Astrocyte of the spinal cord (primary cell): ENCODE data around the gene TTYH3.

Source experiments
- DNase-seq: peaks from one replicate; pipeline ENCODE4 v3.0.0; 2011; ENCODE audit warnings: low read depth, low spot score
- H3K4me3 ChIP-seq: 2 replicates; pipeline ENCODE4 v1.5.1; 2011; ENCODE audit warnings: low read depth, mild to moderate bottlenecking, low read length, moderate library complexity
- in situ Hi-C: cut with HindIII; loops from 2 replicates; pipeline ENCODE4 v1.10.0; 2017; ENCODE audit warnings: low sequenced_read_pairs
- TF ChIP-seq, protein P1 (sequence below): IDR thresholded peaks from 2 replicates; pipeline ENCODE4 v1.5.1; 2012; ENCODE audit warnings: low read depth, mild to moderate bottlenecking, low read length, inconsistent platforms

The TTYH3 gene

DNA sequence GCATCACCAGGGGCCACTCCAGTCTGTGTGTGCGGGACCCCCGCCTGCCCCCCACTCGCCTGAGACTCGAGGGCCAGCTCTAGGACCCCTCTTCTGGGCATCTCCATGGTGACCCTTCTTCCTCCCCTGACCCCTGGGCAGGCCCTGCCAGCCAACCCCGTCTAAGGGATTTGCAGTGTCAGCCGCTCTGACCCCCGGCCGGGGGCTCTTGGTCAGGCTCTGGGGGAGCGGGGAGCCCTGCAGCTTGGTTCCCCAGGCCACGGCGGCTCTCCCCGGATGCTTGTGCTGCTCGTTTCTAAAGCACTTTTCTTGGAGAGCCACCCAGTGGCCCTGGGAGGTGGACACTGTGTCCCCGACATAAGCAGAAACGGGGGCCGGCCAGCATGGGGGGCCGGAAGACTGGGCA is 5.3 kb downstream of the TTYH3 start:
- in situ Hi-C loops, result no loop called here
- no peak for DNase-seq
- TF ChIP-seq, protein P1, sequence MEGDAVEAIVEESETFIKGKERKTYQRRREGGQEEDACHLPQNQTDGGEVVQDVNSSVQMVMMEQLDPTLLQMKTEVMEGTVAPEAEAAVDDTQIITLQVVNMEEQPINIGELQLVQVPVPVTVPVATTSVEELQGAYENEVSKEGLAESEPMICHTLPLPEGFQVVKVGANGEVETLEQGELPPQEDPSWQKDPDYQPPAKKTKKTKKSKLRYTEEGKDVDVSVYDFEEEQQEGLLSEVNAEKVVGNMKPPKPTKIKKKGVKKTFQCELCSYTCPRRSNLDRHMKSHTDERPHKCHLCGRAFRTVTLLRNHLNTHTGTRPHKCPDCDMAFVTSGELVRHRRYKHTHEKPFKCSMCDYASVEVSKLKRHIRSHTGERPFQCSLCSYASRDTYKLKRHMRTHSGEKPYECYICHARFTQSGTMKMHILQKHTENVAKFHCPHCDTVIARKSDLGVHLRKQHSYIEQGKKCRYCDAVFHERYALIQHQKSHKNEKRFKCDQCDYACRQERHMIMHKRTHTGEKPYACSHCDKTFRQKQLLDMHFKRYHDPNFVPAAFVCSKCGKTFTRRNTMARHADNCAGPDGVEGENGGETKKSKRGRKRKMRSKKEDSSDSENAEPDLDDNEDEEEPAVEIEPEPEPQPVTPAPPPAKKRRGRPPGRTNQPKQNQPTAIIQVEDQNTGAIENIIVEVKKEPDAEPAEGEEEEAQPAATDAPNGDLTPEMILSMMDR, result no peak
- no peak overlapping the region for H3K4me3 ChIP-seq

DNA sequence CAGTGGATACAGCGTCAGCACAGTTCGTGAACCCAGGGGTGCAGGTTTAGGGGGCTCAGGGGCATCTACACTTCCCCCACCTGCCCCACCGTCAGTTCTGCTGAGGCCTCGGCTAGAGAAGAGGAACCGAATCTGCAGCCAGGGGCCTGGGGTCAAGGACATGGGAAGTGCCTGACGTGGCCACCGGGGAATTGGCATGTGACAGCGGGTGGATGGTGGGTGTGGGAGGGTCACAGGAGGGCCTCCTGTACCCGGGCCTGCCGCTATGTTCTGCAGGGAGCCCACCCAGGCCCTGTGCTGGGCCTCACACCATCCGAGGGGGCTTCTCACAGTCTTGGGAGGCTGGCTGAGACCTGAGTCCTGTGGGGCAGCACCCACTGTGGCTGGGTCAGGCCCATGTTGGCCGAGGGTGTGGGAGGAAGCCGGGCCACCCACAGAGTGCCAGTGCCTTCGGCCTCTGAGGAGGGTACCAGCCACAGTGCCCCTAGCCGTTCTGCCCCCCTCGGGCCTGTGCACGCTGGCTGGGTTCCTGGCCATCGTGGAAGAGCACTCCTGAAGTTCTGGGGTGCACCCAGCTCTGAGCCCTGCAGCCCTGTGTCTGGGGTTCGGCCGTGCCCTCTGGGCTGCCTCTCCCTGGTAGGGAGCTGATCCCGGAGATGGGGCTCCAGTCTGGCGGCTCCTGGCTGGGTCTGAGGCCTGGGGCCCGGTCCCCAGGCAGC is 5.9 kb downstream of the TTYH3 start:
- DNase-seq, result no peak

DNA sequence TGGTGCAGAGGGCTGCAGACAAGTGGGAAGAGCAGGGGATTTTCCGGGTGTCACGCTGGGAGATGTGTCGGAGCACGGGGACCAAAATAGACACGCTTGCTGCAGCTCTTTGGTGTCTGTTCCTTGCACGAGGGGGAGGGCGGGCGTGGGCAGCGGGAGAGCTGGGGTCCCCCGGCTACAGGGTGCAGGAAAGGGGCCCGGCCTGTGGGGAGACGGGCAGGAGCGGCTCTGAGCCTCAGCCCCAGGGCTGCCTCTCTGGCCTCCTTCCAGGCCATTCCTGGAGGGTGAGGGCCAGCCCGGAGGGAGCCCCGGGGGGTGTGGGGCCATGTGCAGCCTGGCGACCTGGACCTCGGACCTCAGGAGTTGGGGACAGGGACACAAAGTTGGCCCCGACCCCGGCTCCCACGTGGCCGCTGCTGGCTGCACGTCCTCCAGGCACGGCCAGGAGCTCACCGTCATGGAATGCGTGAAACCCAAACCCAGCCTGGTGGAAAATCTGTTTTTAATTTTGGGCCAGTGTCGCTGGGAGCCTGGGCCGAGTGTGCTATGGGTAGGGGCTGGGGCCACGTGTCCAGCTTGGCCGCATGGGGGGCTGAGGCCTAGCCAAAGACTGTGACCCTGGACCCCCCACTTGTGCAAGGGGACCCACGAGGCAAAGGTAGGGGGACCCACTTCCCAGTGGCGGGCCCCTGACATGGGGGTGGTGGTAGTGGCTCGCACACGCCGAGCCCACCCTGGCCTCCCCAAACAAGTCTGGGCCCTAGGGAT is 6.6 kb downstream of the TTYH3 start:
- in situ Hi-C loops, result no loop called here
- TF ChIP-seq, protein P1, result no peak
- DNase-seq, result peak; percentile 74
- H3K4me3 ChIP-seq, result no peak overlapping the region

More for the DNA sequence above, 5.9 kb downstream of the TTYH3 start:
- TF ChIP-seq, protein P1, result no peak
- in situ Hi-C loops, result no loop called here
- no peak overlapping the region for H3K4me3 ChIP-seq

DNA sequence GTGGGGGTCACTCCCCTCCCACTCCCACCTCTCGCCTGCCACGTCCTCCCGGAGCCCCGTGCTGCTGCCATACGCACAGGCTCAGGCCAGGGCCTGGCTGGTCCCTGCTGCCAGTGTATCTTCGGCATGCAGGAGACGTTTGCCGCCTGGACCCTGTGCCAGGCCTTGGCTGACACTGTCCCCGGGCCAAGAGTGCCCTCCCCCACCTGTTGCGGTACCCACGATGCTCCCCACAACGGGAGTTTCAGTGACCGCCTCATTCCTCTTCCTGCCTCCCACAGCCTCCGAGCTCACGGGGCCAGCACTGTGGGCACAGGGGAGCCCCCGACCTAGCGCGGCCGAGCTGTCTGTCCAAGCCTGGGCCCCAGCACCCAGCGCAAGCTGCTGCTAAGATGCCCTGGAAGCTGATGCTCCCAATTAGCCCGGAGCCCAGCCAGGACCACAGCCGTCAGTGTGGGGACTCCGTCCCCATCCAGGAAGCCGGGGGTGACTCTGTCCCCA is 7.4 kb downstream of the TTYH3 start:
- TF ChIP-seq, protein P1, result no peak
- no peak overlapping the region for H3K4me3 ChIP-seq
- DNase-seq, result no peak
- in situ Hi-C loops, result no loop called here

DNA sequence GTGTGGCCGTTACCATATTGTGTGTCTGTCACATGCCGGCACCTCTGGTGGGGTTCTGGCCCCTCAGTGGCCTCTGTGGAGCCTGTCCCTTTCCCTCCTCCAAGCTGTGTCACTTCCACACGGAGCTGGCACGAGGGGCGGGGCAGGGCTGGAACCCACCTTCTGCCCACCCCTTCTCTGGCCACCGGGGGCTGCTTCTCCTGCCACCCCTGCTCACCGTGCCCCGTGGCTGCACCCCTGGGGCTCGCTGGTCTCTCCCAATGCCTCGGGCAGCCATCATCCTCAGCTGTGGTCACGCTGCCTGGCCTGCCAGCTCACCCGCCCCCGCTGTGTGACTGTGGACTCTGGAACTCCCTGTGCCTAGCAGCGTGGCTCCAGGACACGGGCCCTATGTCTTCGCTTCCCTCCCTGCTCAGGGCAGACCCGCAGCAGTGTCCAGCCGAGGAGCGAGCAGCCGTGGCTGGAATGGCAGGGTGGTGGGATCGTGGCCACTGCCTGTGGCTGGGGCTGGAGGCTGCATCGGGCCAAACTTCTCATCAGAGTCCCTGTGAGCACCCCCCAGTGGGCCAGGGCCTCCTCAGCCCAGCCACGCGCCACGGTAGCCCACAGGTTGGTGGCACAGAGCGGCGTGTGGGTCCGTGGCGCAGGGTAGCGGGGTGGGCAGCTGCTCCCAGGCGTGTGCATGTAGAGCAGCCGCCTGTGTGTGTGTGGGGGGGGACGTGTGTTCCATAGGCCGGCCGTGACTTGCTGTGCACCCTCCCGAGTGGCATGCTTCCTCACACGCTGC is 8.1 kb downstream of the TTYH3 start:
- no peak for DNase-seq
- in situ Hi-C loops, result no loop called here
- TF ChIP-seq, protein P1, result no peak
- no peak overlapping the region for H3K4me3 ChIP-seq

DNA sequence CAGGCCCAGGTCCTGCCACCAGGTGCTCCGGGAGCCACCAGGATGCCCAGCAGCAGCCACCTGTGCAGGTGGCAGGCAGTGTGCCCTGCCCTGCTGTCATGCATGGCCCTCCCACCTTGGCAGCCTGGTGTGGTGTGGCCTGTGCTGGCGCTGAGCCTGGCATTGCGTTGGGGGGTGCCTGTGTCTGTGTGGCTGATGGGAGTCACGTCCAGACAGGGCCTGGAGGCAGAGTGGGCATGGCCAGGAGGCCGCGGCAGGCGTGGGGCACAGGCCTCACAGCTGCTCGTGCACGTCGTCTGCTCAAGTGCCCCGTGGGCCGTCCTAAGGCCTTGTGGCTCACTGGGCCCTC is 8.7 kb downstream of the TTYH3 start:
- DNase-seq, result no peak
- no peak overlapping the region for H3K4me3 ChIP-seq
- in situ Hi-C loops, result no loop called here
- TF ChIP-seq, protein P1, result no peak
